ENCODE results near the gene PRSS57.

The PRSS57 gene

GRCh38 chr19:682678-683320, 12.5 kb downstream of the PRSS57 start (continued):
- TF ChIP-seq OSR1 (CRISPR knock-in tag; IDR thresholded peaks at IDR 0.05): no peak
- no peak for TF ChIP-seq ZC3H10 (CRISPR knock-in tag; IDR thresholded peaks at IDR 0.05)
- TF ChIP-seq BACH2 (CRISPR knock-in tag; IDR thresholded peaks at IDR 0.05; ENCODE audit: borderline replicate concordance): no peak

DNA sequence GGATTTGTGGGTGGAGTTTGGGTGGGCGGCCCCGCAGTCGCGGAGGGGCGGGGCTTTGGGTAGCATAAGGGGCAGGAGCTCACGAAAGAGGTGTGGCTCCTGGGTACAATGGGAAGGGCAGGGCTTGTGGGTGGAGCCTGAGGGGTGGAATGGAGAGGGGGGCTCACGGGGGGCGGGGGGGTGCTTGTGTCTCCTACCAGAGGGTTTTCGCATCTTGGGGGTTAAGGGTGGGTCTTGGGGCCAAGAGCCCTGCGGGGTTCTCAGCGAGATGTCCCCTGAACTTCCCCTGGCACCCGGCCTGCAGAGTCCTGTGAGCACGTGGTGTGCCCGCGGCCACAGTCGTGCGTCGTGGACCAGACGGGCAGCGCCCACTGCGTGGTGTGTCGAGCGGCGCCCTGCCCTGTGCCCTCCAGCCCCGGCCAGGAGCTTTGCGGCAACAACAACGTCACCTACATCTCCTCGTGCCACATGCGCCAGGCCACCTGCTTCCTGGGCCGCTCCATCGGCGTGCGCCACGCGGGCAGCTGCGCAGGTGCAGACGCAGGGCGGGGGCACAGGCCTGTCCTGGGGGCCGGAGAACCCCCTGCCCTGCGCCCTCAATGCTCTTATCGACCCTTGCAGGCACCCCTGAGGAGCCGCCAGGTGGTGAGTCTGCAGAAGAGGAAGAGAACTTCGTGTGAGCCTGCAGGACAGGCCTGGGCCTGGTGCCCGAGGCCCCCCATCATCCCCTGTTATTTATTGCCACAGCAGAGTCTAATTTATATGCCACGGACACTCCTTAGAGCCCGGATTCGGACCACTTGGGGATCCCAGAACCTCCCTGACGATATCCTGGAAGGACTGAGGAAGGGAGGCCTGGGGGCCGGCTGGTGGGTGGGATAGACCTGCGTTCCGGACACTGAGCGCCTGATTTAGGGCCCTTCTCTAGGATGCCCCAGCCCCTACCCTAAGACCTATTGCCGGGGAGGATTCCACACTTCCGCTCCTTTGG, 13.9 kb downstream of the PRSS57 start:
- peak; percentile 66 for ATAC-seq
- TF ChIP-seq RARB (CRISPR knock-in tag; IDR thresholded peaks at IDR 0.05) (no peak), SNAI2 (CRISPR knock-in tag; IDR thresholded peaks at IDR 0.05) (no peak), ISL1 (CRISPR knock-in tag; IDR thresholded peaks at IDR 0.05) (no peak), ARNTL (CRISPR knock-in tag; IDR thresholded peaks at IDR 0.05; ENCODE audit: borderline replicate concordance, low read depth) (no peak), ZFP30 (CRISPR knock-in tag; IDR thresholded peaks at IDR 0.05) (no peak), CSDC2 (CRISPR knock-in tag; IDR thresholded peaks at IDR 0.05) (no peak), GLIS3 (CRISPR knock-in tag; IDR thresholded peaks at IDR 0.05) (no peak), ZC3H10 (CRISPR knock-in tag; IDR thresholded peaks at IDR 0.05) (no peak), ZFP3 (CRISPR knock-in tag; IDR thresholded peaks at IDR 0.05) (no peak), TSHZ2 (CRISPR knock-in tag; IDR thresholded peaks at IDR 0.05) (no peak), ZNF70 (CRISPR knock-in tag; IDR thresholded peaks at IDR 0.05) (no peak), POU6F1 (CRISPR knock-in tag; IDR thresholded peaks at IDR 0.05; ENCODE audit: borderline replicate concordance, low read depth) (no peak), TCF4 (CRISPR knock-in tag; IDR thresholded peaks at IDR 0.05; ENCODE audit: borderline replicate concordance) (no peak), ZNF8 (CRISPR knock-in tag; IDR thresholded peaks at IDR 0.05) (no peak)
- TF ChIP-seq, protein P1, sequence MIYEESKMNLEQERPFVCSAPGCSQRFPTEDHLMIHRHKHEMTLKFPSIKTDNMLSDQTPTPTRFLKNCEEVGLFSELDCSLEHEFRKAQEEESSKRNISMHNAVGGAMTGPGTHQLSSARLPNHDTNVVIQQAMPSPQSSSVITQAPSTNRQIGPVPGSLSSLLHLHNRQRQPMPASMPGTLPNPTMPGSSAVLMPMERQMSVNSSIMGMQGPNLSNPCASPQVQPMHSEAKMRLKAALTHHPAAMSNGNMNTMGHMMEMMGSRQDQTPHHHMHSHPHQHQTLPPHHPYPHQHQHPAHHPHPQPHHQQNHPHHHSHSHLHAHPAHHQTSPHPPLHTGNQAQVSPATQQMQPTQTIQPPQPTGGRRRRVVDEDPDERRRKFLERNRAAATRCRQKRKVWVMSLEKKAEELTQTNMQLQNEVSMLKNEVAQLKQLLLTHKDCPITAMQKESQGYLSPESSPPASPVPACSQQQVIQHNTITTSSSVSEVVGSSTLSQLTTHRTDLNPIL (CRISPR knock-in tag; IDR thresholded peaks at IDR 0.05; ENCODE audit: low read depth): no peak
- TF ChIP-seq, protein P2, sequence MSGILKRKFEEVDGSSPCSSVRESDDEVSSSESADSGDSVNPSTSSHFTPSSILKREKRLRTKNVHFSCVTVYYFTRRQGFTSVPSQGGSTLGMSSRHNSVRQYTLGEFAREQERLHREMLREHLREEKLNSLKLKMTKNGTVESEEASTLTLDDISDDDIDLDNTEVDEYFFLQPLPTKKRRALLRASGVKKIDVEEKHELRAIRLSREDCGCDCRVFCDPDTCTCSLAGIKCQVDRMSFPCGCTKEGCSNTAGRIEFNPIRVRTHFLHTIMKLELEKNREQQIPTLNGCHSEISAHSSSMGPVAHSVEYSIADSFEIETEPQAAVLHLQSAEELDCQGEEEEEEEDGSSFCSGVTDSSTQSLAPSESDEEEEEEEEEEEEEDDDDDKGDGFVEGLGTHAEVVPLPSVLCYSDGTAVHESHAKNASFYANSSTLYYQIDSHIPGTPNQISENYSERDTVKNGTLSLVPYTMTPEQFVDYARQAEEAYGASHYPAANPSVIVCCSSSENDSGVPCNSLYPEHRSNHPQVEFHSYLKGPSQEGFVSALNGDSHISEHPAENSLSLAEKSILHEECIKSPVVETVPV (CRISPR knock-in tag; IDR thresholded peaks at IDR 0.05): no peak

- no peak for TF ChIP-seq ZNF70 (CRISPR knock-in tag; IDR thresholded peaks at IDR 0.05)
- no peak for TF ChIP-seq TSHZ2 (CRISPR knock-in tag; IDR thresholded peaks at IDR 0.05)
- no peak for TF ChIP-seq OSR1 (CRISPR knock-in tag; IDR thresholded peaks at IDR 0.05)
- TF ChIP-seq ZNF565 (CRISPR knock-in tag; conservative IDR thresholded peaks at IDR 0.05; ENCODE audit: low read depth): no peak
- TF ChIP-seq, protein P1 (CRISPR knock-in tag; IDR thresholded peaks at IDR 0.05; ENCODE audit: low read depth): no peak
- ATAC-seq: peak; percentile 70
These were observed 14.8 kb downstream of the PRSS57 start for GRCh38 chr19:680287-681028.
